Measurements from ENCODE around the gene ROS1. TPM values are rescaled to one million over a fixed set of nuclear protein-coding genes. Genes with fewer than 3 reads are reported as not detected.
"Not testable (repeated sequence)": the region's sequence is repeated elsewhere in the genome, so short reads cannot be mapped to it uniquely, and the experiment has no call there.

ROS1 gene
- total RNA-seq, 1 experiment from 2014 or later: 63.0 TPM

DNA sequence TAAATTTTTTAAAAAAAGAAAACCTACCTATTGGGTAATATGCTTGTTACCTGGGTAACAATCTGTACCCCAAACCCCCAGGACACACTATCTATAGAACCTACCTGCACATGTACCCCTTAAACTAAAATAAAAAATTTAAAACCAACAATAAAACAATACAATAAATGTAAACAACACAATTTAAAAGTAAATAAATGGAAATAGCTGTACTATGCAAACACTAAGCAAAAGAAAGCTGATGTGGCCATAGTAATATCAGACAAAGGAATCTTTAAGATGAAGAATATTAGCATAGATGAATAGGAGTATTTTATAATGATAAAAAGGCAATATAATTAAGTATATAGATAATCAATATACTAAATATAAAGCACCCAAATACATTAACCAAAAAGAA, 50.3 kb downstream of the ROS1 start:
- Mint-ChIP-seq H3K4me1 (ENCODE audit: insufficient read depth, unreplicated experiment) (no peaks in the 10 kb centered on the region), H3K9me3 (ENCODE audit: unreplicated experiment) (peaks cover 8% of the 10 kb centered on the region), H3K27ac (ENCODE audit: low read depth, unreplicated experiment) (no peak overlapping the region), H3K4me3 (ENCODE audit: unreplicated experiment) (no peak overlapping the region), H3K27me3 (ENCODE audit: insufficient read depth, unreplicated experiment) (no peaks in the 10 kb centered on the region), H3K36me3 (ENCODE audit: insufficient read depth, unreplicated experiment) (peaks cover 87% of the 10 kb centered on the region)
- DNase-seq (ENCODE audit: unreplicated experiment): no peak
- intact Hi-C loops (cut with micrococcal nuclease): no loop called here
- ChIA-PET POLR2A (interaction anchor here (0.7 kb wide), 1 partner anchor 9 kb away, joined by 4 read pairs; no protein-coding TSS in a partner anchor), CTCF (no interaction called here)
- TF ChIP-seq, protein P1, sequence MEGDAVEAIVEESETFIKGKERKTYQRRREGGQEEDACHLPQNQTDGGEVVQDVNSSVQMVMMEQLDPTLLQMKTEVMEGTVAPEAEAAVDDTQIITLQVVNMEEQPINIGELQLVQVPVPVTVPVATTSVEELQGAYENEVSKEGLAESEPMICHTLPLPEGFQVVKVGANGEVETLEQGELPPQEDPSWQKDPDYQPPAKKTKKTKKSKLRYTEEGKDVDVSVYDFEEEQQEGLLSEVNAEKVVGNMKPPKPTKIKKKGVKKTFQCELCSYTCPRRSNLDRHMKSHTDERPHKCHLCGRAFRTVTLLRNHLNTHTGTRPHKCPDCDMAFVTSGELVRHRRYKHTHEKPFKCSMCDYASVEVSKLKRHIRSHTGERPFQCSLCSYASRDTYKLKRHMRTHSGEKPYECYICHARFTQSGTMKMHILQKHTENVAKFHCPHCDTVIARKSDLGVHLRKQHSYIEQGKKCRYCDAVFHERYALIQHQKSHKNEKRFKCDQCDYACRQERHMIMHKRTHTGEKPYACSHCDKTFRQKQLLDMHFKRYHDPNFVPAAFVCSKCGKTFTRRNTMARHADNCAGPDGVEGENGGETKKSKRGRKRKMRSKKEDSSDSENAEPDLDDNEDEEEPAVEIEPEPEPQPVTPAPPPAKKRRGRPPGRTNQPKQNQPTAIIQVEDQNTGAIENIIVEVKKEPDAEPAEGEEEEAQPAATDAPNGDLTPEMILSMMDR (IDR thresholded peaks at IDR 0.05; ENCODE audit: unreplicated experiment): no peak
- no TSS peak for BruUV-seq (replicated peaks)

GRCh38 chr6:117373211-117373813, 52.4 kb downstream of the ROS1 start:
- DNase-seq (ENCODE audit: unreplicated experiment): no peak
- intact Hi-C loops (cut with micrococcal nuclease): no loop called here
- ChIA-PET POLR2A (no interaction called here), CTCF (interaction anchor here (1.0 kb wide), 1 partner anchor 20 kb away, joined by 3 read pairs; no protein-coding TSS in a partner anchor)
- Mint-ChIP-seq H3K4me3 (ENCODE audit: unreplicated experiment) (no peak overlapping the region), H3K4me1 (ENCODE audit: insufficient read depth, unreplicated experiment) (no peaks in the 10 kb centered on the region), H3K27ac (ENCODE audit: low read depth, unreplicated experiment) (no peak overlapping the region), H3K27me3 (ENCODE audit: insufficient read depth, unreplicated experiment) (no peaks in the 10 kb centered on the region), H3K9me3 (ENCODE audit: unreplicated experiment) (peaks cover 8% of the 10 kb centered on the region), H3K36me3 (ENCODE audit: insufficient read depth, unreplicated experiment) (peaks cover 80% of the 10 kb centered on the region)
- BruUV-seq (replicated peaks): no TSS peak
- TF ChIP-seq, protein P1 (IDR thresholded peaks at IDR 0.05; ENCODE audit: unreplicated experiment): no peak

- DNase-seq (ENCODE audit: unreplicated experiment); H3K4me3 Mint-ChIP-seq (ENCODE audit: unreplicated experiment); POLR2A ChIA-PET; H3K4me1 Mint-ChIP-seq (ENCODE audit: insufficient read depth, unreplicated experiment); BruUV-seq (replicated peaks); H3K9me3 Mint-ChIP-seq (ENCODE audit: unreplicated experiment); H3K27me3 Mint-ChIP-seq (ENCODE audit: insufficient read depth, unreplicated experiment); H3K27ac Mint-ChIP-seq (ENCODE audit: low read depth, unreplicated experiment); intact Hi-C loops (cut with micrococcal nuclease): not testable (repeated sequence)
- peaks cover 78% of the 10 kb centered on the region for H3K36me3 Mint-ChIP-seq (ENCODE audit: insufficient read depth, unreplicated experiment)
- CTCF ChIA-PET: interaction anchor here (1.0 kb wide), 2 partner anchors 9 to 19 kb away, joined by 3 to 5 read pairs; no protein-coding TSS in a partner anchor
Measured at GRCh38 chr6:117372289-117372688, 53.5 kb downstream of the ROS1 start.

- no peak for DNase-seq (ENCODE audit: unreplicated experiment)
- no peaks in the 10 kb centered on the region for H3K27me3 Mint-ChIP-seq (ENCODE audit: insufficient read depth, unreplicated experiment)
- H3K27ac Mint-ChIP-seq (ENCODE audit: low read depth, unreplicated experiment): no peak overlapping the region
- intact Hi-C loops (cut with micrococcal nuclease): no loop called here
- peaks cover 78% of the 10 kb centered on the region for H3K36me3 Mint-ChIP-seq (ENCODE audit: insufficient read depth, unreplicated experiment)
- H3K4me1 Mint-ChIP-seq (ENCODE audit: insufficient read depth, unreplicated experiment): no peaks in the 10 kb centered on the region
- H3K4me3 Mint-ChIP-seq (ENCODE audit: unreplicated experiment): no peak overlapping the region
- POLR2A ChIA-PET: no interaction called here
- TF ChIP-seq, protein P1 (IDR thresholded peaks at IDR 0.05; ENCODE audit: unreplicated experiment): no peak
- CTCF ChIA-PET: no interaction called here
- BruUV-seq (replicated peaks): no TSS peak
- peaks cover 8% of the 10 kb centered on the region for H3K9me3 Mint-ChIP-seq (ENCODE audit: unreplicated experiment)
Measured at GRCh38 chr6:117371492-117371891, 54.2 kb downstream of the ROS1 start.
